Sigmoid colon (tissue), 7 donors: ENCODE measurements around the gene CTIF. TPM values are rescaled to one million over a fixed set of nuclear protein-coding genes. Genes with fewer than 3 reads are reported as not detected.

Source experiments
- DNase-seq: peaks from one replicate; pipeline ENCODE4 v3.0.0-alpha.2; 2019
- H3K27ac ChIP-seq, 4 donors: fragments of 200-600 bp; sonication (generic); one replicate each; pipeline ENCODE4 v1.5.1; 2016 to 2019; ENCODE audit warnings: mild to moderate bottlenecking in 1 of 4
- H3K27me3 ChIP-seq, 3 donors: fragments of 200-600 bp; sonication (generic); one replicate each; pipeline ENCODE4 v1.5.1; 2019; ENCODE audit warnings: mild to moderate bottlenecking in 1 of 3
- H3K36me3 ChIP-seq, 4 donors: fragments of 200-600 bp; sonication (generic); one replicate each; pipeline ENCODE4 v1.5.1; 2016 to 2019
- H3K4me1 ChIP-seq, 4 donors: fragments of 200-600 bp; sonication (generic); one replicate each; pipeline ENCODE4 v1.5.1; 2017 to 2019
- H3K4me3 ChIP-seq, 4 donors: fragments of 200-600 bp; sonication (generic); one replicate each; pipeline ENCODE4 v1.5.1; 2017 to 2019; ENCODE audit warnings: mild to moderate bottlenecking in 2 of 4, moderate library complexity in 1 of 4
- H3K9me3 ChIP-seq, 4 donors: fragments of 200-600 bp in 3 of 4; sonication (generic) in 3 of 4; one replicate each; pipeline versions ENCODE4 v1.5.1 to v1.6.1; 2013 to 2019
- EP300 ChIP-seq, 4 donors: sonication (generic); formaldehyde crosslinking; IDR thresholded peaks; one replicate each; pipeline ENCODE4 v1.6.1; 2017; ENCODE audit warnings: antibody characterized with exemption in 4 of 4
- POLR2A ChIP-seq, 2 donors: fragments of 450-650 bp; IDR thresholded peaks; one replicate each; pipeline ENCODE4 v1.6.1; 2016; ENCODE audit warnings: antibody characterized with exemption in 2 of 2, mild to moderate bottlenecking in 2 of 2, moderate library complexity in 2 of 2
- POLR2AphosphoS5 ChIP-seq, 4 donors: sonication (generic); formaldehyde crosslinking; IDR thresholded peaks; one replicate each; pipeline ENCODE4 v1.6.1; 2017; ENCODE audit warnings: antibody characterized with exemption in 4 of 4
- whole genome bisulfite sequencing, 2 donors: extraction: QIAGEN DNeasy Blood & Tissue Kit; methylation state at CpG; one replicate each; pipeline ENCODE4 v1.1.7; 2013; 5-methylcytosine and 5-hydroxymethylcytosine counted together
- intact Hi-C: fragments of 100-400 bp; cut with DNase I; formaldehyde crosslinking; loops from one replicate; pipeline ENCODE4 v1.15.1; 2023
- polyA plus RNA-seq, 3 donors: library from polyadenylated mRNA; stranded (reverse); fragments of 200-250 nt; gene quantifications; one replicate each; pipeline ENCODE4 v1.2.3, GENCODE V29; 2013
- total RNA-seq, 4 donors: library from RNA; depleted of rRNA; stranded (reverse); fragments of >200 nt; gene quantifications; one replicate each; pipeline ENCODE4 v1.1.0, GENCODE V29; 2016
- TF ChIP-seq, protein P1 (sequence below), 4 experiments: fragments of 450-650 bp in 3 of 4; fragments of 200-600 bp in 1 of 4; IDR thresholded peaks; one replicate each; pipeline ENCODE4 v1.5.1; 2016 to 2019; ENCODE audit warnings: antibody characterized with exemption in 4 of 4, mild to moderate bottlenecking in 3 of 4, moderate library complexity in 2 of 4
- donor health status: healthy with polysubstance abuse.
- donor health status: Bipolar disorder and iron deficiency.
- donor health status: healthy.

The CTIF gene
- total and polyA plus RNA-seq, 7 donors: 3.6 to 65.9 (median 22.5) TPM

DNA sequence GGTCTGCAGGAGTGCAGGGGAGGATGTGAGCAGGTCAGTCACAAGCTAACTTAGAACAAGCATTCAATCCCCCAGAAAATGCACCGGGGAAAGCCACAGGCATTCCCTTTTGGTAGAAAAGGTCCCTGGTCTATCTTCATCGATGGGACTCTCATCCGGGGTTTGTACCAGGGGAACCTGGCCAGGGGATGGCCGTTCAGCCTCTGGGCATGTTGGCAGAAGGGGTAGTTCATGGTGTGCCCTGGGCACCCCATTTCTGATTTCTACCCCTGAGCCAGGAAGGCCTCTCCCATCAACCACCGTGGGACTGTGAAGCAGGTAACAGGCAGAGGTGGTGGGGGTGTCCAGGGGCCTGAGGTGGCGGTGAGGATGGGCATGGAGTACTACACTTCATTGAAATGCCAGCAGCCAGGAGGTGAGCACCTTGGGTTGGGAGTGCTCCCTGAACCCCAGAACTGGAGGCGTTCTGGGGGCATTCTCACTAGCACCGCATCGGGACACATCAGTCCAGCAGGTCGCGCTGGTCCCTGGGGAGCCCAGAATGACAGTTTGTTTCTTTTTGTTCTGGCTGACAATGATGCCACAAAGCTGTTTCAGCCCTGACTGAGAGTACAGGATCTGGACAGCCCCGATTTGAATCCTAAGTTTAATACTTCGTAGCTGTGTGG, 239.6 kb downstream of the CTIF start:
- Histone ChIP-seq H3K27me3 (no peaks in the 10 kb centered on the region), H3K27ac (peak overlapping the region in 2 of 4 donors; percentile 6 to 91), H3K36me3 (no peaks in the 10 kb centered on the region), H3K4me3 (no peak overlapping the region), H3K9me3 (no peaks in the 10 kb centered on the region), H3K4me1 (peaks cover 0 to 73% (median 58%) of the 10 kb centered on the region in 4 donors)
- DNase-seq: no peak
- intact Hi-C loops: loop anchor here (5.0 to 10.0 kb wide), 3 partner anchors 49 to 686 kb away; partner anchors contain the start of gene DYM
- 88 to 91% methylated on average over 13 of the region's 13 CpGs for WGBS, 2 donors
- TF ChIP-seq POLR2AphosphoS5 (IDR thresholded peaks at IDR 0.05): no peak
- TF ChIP-seq EP300 (IDR thresholded peaks at IDR 0.05): no peak
- TF ChIP-seq, protein P1, sequence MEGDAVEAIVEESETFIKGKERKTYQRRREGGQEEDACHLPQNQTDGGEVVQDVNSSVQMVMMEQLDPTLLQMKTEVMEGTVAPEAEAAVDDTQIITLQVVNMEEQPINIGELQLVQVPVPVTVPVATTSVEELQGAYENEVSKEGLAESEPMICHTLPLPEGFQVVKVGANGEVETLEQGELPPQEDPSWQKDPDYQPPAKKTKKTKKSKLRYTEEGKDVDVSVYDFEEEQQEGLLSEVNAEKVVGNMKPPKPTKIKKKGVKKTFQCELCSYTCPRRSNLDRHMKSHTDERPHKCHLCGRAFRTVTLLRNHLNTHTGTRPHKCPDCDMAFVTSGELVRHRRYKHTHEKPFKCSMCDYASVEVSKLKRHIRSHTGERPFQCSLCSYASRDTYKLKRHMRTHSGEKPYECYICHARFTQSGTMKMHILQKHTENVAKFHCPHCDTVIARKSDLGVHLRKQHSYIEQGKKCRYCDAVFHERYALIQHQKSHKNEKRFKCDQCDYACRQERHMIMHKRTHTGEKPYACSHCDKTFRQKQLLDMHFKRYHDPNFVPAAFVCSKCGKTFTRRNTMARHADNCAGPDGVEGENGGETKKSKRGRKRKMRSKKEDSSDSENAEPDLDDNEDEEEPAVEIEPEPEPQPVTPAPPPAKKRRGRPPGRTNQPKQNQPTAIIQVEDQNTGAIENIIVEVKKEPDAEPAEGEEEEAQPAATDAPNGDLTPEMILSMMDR (IDR thresholded peaks at IDR 0.05): no peak
- TF ChIP-seq POLR2A (IDR thresholded peaks at IDR 0.05): no peak

GRCh38 chr18:48779462-48779861, 240.6 kb downstream of the CTIF start:
- WGBS, 2 donors: 93 to 94% methylated on average over 7 of the region's 7 CpGs
- Histone ChIP-seq H3K36me3 (no peaks in the 10 kb centered on the region), H3K27me3 (no peaks in the 10 kb centered on the region), H3K9me3 (no peaks in the 10 kb centered on the region), H3K4me1 (peaks cover 0 to 77% (median 58%) of the 10 kb centered on the region in 4 donors), H3K27ac (peak overlapping the region; percentile 74 to 91 (median 81)), H3K4me3 (no peak overlapping the region)
- TF ChIP-seq POLR2AphosphoS5 (IDR thresholded peaks at IDR 0.05): no peak
- no peak for TF ChIP-seq EP300 (IDR thresholded peaks at IDR 0.05)
- TF ChIP-seq, protein P1 (IDR thresholded peaks at IDR 0.05): no peak
- TF ChIP-seq POLR2A (IDR thresholded peaks at IDR 0.05): no peak
- intact Hi-C loops: loop anchor here (5.0 to 10.0 kb wide), 3 partner anchors 48 to 685 kb away; partner anchors contain the start of gene DYM
- no peak for DNase-seq

- peak overlapping the region in 1 of 4 donors; percentile 20 for H3K4me3 ChIP-seq
These were observed 241.5 kb downstream of the CTIF start for GRCh38 chr18:48780201-48780912.

DNA sequence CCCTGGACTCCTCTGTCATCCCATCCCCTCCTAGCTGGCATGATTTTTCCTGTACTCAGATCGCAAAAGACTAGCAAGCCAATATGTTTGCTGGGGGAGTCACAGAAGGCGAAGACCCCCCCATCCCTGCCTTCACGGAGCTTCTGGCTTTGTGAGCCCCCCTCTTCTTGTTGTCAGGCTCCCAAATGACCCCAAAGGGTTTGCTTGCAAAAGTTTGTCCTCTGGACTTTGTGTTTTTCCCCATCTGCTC, 242.0 kb downstream of the CTIF start:
- H3K36me3 ChIP-seq: peaks cover 0 to under 1% (median under 1%) of the 10 kb centered on the region in 4 donors
- intact Hi-C loops: loop anchor here (2.0 to 5.0 kb wide), 2 partner anchors 104 to 166 kb away; no protein-coding TSS in a partner anchor
- H3K27me3 ChIP-seq: no peaks in the 10 kb centered on the region
- H3K9me3 ChIP-seq: no peaks in the 10 kb centered on the region
- 63 to 70% methylated on average over 3 of the region's 3 CpGs for WGBS, 2 donors
- no peak for DNase-seq
- H3K27ac ChIP-seq: peak overlapping the region; percentile 74 to 91 (median 81)
- peaks cover 0 to 79% (median 58%) of the 10 kb centered on the region in 4 donors for H3K4me1 ChIP-seq
- TF ChIP-seq EP300 (IDR thresholded peaks at IDR 0.05): no peak
- peak overlapping the region in 2 of 4 donors; percentile 15 to 20 for H3K4me3 ChIP-seq

More at GRCh38 chr18:48780201-48780912, 241.5 kb downstream of the CTIF start:
- Histone ChIP-seq H3K9me3 (no peaks in the 10 kb centered on the region), H3K36me3 (no peaks in the 10 kb centered on the region), H3K4me1 (peaks cover 0 to 79% (median 58%) of the 10 kb centered on the region in 4 donors), H3K27me3 (no peaks in the 10 kb centered on the region), H3K27ac (peak overlapping the region; percentile 74 to 91 (median 81))
- intact Hi-C loops: loop anchor here (2.0 to 5.0 kb wide), 2 partner anchors 103 to 166 kb away; no protein-coding TSS in a partner anchor
- 84 to 85% methylated on average over 17 of the region's 17 CpGs for WGBS, 2 donors
- TF ChIP-seq POLR2A (IDR thresholded peaks at IDR 0.05): no peak
- TF ChIP-seq POLR2AphosphoS5 (IDR thresholded peaks at IDR 0.05): peak in 2 of 4 donors; percentile 11 to 48
- no peak for DNase-seq

- TF ChIP-seq, protein P1 (IDR thresholded peaks at IDR 0.05): no peak
- TF ChIP-seq POLR2A (IDR thresholded peaks at IDR 0.05) (no peak), POLR2AphosphoS5 (IDR thresholded peaks at IDR 0.05) (peak; percentile 3 to 60 (median 55)), EP300 (IDR thresholded peaks at IDR 0.05) (peak in 1 of 4 donors; percentile 17)
- DNase-seq: peak; percentile 88
- peaks cover 0 to 76% (median 56%) of the 10 kb centered on the region in 4 donors for H3K4me1 ChIP-seq
- intact Hi-C loops: loop anchor here (2.0 to 5.0 kb wide), 2 partner anchors 104 to 165 kb away; no protein-coding TSS in a partner anchor
- H3K9me3 ChIP-seq: no peaks in the 10 kb centered on the region
- no peaks in the 10 kb centered on the region for H3K27me3 ChIP-seq
- peaks cover 0 to 5% (median 2%) of the 10 kb centered on the region in 4 donors for H3K36me3 ChIP-seq
- H3K4me3 ChIP-seq: peak overlapping the region in 3 of 4 donors; percentile 15 to 29 (median 20)
- WGBS, 2 donors: 16 to 33% methylated on average over 28 of the region's 28 CpGs
- peak overlapping the region; percentile 74 to 91 (median 81) for H3K27ac ChIP-seq
These were observed 242.5 kb downstream of the CTIF start for GRCh38 chr18:48781163-48781987.
